ENCODE measurements around the gene KCNB1.

DNA sequence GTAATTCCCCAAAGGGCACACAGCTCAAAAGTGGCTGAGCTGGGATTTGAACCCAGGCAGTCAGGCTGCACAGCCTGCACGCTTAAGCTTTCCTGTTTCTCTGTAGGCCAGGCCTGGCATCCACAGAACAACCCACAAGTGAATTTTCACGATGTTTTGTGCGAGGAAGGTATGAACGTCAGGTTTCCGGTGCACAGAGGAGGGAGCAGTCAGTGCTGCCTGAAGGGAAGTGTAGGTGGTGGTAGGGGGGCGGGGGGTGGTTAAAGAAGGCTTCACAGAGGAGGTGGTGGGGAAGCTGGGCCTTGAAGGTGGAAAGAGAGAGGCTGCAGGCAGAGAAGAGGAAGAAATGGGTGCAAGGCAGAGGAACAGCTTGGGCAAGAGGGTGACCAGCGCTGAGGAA is 14.1 kb downstream of the KCNB1 start:
- TF ChIP-seq, protein P1, sequence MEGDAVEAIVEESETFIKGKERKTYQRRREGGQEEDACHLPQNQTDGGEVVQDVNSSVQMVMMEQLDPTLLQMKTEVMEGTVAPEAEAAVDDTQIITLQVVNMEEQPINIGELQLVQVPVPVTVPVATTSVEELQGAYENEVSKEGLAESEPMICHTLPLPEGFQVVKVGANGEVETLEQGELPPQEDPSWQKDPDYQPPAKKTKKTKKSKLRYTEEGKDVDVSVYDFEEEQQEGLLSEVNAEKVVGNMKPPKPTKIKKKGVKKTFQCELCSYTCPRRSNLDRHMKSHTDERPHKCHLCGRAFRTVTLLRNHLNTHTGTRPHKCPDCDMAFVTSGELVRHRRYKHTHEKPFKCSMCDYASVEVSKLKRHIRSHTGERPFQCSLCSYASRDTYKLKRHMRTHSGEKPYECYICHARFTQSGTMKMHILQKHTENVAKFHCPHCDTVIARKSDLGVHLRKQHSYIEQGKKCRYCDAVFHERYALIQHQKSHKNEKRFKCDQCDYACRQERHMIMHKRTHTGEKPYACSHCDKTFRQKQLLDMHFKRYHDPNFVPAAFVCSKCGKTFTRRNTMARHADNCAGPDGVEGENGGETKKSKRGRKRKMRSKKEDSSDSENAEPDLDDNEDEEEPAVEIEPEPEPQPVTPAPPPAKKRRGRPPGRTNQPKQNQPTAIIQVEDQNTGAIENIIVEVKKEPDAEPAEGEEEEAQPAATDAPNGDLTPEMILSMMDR (IDR thresholded peaks at IDR 0.05; ENCODE audit: low read depth, low read length, missing input control): no peak
- no peak for TF ChIP-seq RXRA (IDR thresholded peaks at IDR 0.05)
- no peak for TF ChIP-seq EGR1 (IDR thresholded peaks at IDR 0.05; ENCODE audit: low read depth in 2 of 2)
- no peak for TF ChIP-seq YY1 (IDR thresholded peaks at IDR 0.05)
- TF ChIP-seq RAD21 (IDR thresholded peaks at IDR 0.05): no peak
- TF ChIP-seq, protein P2, sequence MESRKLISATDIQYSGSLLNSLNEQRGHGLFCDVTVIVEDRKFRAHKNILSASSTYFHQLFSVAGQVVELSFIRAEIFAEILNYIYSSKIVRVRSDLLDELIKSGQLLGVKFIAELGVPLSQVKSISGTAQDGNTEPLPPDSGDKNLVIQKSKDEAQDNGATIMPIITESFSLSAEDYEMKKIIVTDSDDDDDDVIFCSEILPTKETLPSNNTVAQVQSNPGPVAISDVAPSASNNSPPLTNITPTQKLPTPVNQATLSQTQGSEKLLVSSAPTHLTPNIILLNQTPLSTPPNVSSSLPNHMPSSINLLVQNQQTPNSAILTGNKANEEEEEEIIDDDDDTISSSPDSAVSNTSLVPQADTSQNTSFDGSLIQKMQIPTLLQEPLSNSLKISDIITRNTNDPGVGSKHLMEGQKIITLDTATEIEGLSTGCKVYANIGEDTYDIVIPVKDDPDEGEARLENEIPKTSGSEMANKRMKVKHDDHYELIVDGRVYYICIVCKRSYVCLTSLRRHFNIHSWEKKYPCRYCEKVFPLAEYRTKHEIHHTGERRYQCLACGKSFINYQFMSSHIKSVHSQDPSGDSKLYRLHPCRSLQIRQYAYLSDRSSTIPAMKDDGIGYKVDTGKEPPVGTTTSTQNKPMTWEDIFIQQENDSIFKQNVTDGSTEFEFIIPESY (IDR thresholded peaks at IDR 0.05): no peak
